SU-DHL-6 (cell line): ENCODE measurements around the gene GJA9.
"Not testable (repeated sequence)": the region's sequence is repeated elsewhere in the genome, so short reads cannot be mapped to it uniquely, and the experiment has no call there.

ENCODE experiments used
- H2AFZ ChIP-seq: fragments of 200-600 bp; sonication (generic); 2 replicates; pipeline ENCODE4 v1.6.1; 2014; ENCODE audit warnings: low read depth, mild to moderate bottlenecking, moderate library complexity, mixed read lengths, antibody characterized with exemption, low read length; ENCODE audit not compliant: severe bottlenecking
- H3F3A ChIP-seq: fragments of 200-600 bp; shearing (Covaris generic); 2 replicates; pipeline ENCODE4 v1.6.0; 2016; ENCODE audit warnings: antibody characterized with exemption, mild to moderate bottlenecking; ENCODE audit not compliant: insufficient read depth
- H3K27ac ChIP-seq: fragments of 200-600 bp; sonication (generic); 2 replicates; pipeline ENCODE4 v1.5.1; 2016; ENCODE audit warnings: low read depth, mild to moderate bottlenecking, low read length, moderate library complexity, mixed read lengths
- H3K27me3 ChIP-seq: fragments of 200-600 bp; sonication (generic), shearing (Covaris generic); 2 replicates; pipeline ENCODE4 v1.6.0; 2014; ENCODE audit warnings: mild to moderate bottlenecking, low read length
- H3K36me3 ChIP-seq: fragments of 200-600 bp; sonication (generic); 2 replicates; pipeline ENCODE4 v1.6.1; 2014; ENCODE audit warnings: mild to moderate bottlenecking, low read length, mixed read lengths
- H3K4me2 ChIP-seq: fragments of 300-600, 200-600 bp; shearing (Covaris generic), sonication (generic); 2 replicates; pipeline ENCODE4 v1.6.0; 2014; ENCODE audit warnings: low read length, low read depth, mild to moderate bottlenecking; ENCODE audit not compliant: poor library complexity, severe bottlenecking
- H3K4me3 ChIP-seq: fragments of 200-600 bp; sonication (generic); 2 replicates; pipeline ENCODE4 v1.5.1; 2014; ENCODE audit warnings: antibody characterized with exemption, low read length, mild to moderate bottlenecking, mixed read lengths; ENCODE audit not compliant: insufficient read depth, poor library complexity, severe bottlenecking
- H3K79me2 ChIP-seq: fragments of 200-600 bp; sonication (generic); 2 replicates; pipeline ENCODE4 v1.6.1; 2014; ENCODE audit warnings: mild to moderate bottlenecking, low read length, moderate library complexity; ENCODE audit not compliant: insufficient read depth
- H3K9ac ChIP-seq: fragments of 200-600 bp; sonication (generic); 2 replicates; pipeline ENCODE4 v1.7.0; 2014; ENCODE audit warnings: mild to moderate bottlenecking, low read length
- H3K9me2 ChIP-seq: fragments of 200-600 bp; sonication (generic); replicated peaks from 2 replicates; pipeline ENCODE4 v1.6.1; 2014; ENCODE audit warnings: low read length; ENCODE audit not compliant: insufficient read depth
- H3K9me3 ChIP-seq: fragments of 200-600 bp; sonication (generic); 2 replicates; pipeline ENCODE4 v1.6.1; 2014; ENCODE audit warnings: low read length, mixed read lengths; ENCODE audit not compliant: insufficient read depth
- H4K20me1 ChIP-seq: fragments of 200-600 bp; sonication (generic); 2 replicates; pipeline ENCODE4 v1.6.1; 2014; ENCODE audit warnings: low read depth, mild to moderate bottlenecking, antibody characterized with exemption, low read length, moderate library complexity, mixed read lengths
- CTCF ChIP-seq: fragments of 200-600 bp; sonication (generic); IDR thresholded peaks from one replicate; pipeline ENCODE4 v1.5.1; 2017; ENCODE audit warnings: antibody characterized with exemption, mild to moderate bottlenecking, low read length, moderate library complexity; ENCODE audit not compliant: insufficient read depth, poor library complexity, severe bottlenecking
- EZH2phosphoT487 ChIP-seq: fragments of 200-600 bp; sonication (generic), shearing (Covaris generic); conservative IDR thresholded peaks from 2 replicates; pipeline ENCODE4 v1.6.1; 2018; ENCODE audit warnings: mild to moderate bottlenecking, antibody characterized with exemption, low read length, moderate library complexity, mixed read lengths

Gene GJA9

GRCh38 chr1:38846210-38846609 lies 35.2 kb downstream of the GJA9 start:
- Histone ChIP-seq H3K9me2 (no peaks in the 10 kb centered on the region), H3K36me3 (peaks cover 4% of the 10 kb centered on the region; the same call in 1 of the 2 replicates), H2AFZ (no peak overlapping the region), H3K4me2 (no peak overlapping the region), H4K20me1 (no peaks in the 10 kb centered on the region), H3K4me3 (no peak overlapping the region), H3K27ac (no peak overlapping the region), H3F3A (no peaks in the 10 kb centered on the region), H3K9me3 (no peaks in the 10 kb centered on the region), H3K79me2 (no peaks in the 10 kb centered on the region), H3K9ac (no peak overlapping the region), H3K27me3 (no peaks in the 10 kb centered on the region)
- TF ChIP-seq CTCF, result no peak
- TF ChIP-seq EZH2phosphoT487, result no peak

- H3K9ac ChIP-seq, H4K20me1 ChIP-seq, H3K79me2 ChIP-seq, H3K36me3 ChIP-seq, H3F3A ChIP-seq, H3K27me3 ChIP-seq, H3K9me3 ChIP-seq, H3K4me2 ChIP-seq, H2AFZ ChIP-seq, H3K4me3 ChIP-seq, H3K27ac ChIP-seq, H3K9me2 ChIP-seq: not testable (repeated sequence)
Observed at GRCh38 chr1:38845088-38845487, 36.3 kb downstream of the GJA9 start.

- Histone ChIP-seq H3F3A (no peaks in the 10 kb centered on the region), H3K4me3 (no peak overlapping the region), H3K36me3 (no peaks in the 10 kb centered on the region), H3K9me3 (no peaks in the 10 kb centered on the region), H3K79me2 (no peaks in the 10 kb centered on the region), H4K20me1 (no peaks in the 10 kb centered on the region), H3K4me2 (no peak overlapping the region), H3K27me3 (no peaks in the 10 kb centered on the region), H3K9me2 (no peaks in the 10 kb centered on the region), H3K27ac (no peak overlapping the region), H3K9ac (no peak overlapping the region), H2AFZ (no peak overlapping the region)
- TF ChIP-seq EZH2phosphoT487, result no peak
- no peak for TF ChIP-seq CTCF
Observed at GRCh38 chr1:38840281-38840680, 41.1 kb downstream of the GJA9 start.

- H3F3A ChIP-seq, result no peaks in the 10 kb centered on the region
- H4K20me1 ChIP-seq, result no peaks in the 10 kb centered on the region
- H3K9me3 ChIP-seq, result no peaks in the 10 kb centered on the region
- no peak overlapping the region for H3K4me3 ChIP-seq
- no peak overlapping the region for H2AFZ ChIP-seq
- H3K4me2 ChIP-seq, result no peak overlapping the region
- H3K36me3 ChIP-seq, result no peaks in the 10 kb centered on the region
- no peak overlapping the region for H3K9ac ChIP-seq
- no peak for TF ChIP-seq EZH2phosphoT487
- no peak for TF ChIP-seq CTCF
- no peaks in the 10 kb centered on the region for H3K27me3 ChIP-seq
- no peak overlapping the region for H3K27ac ChIP-seq
- H3K9me2 ChIP-seq, result no peaks in the 10 kb centered on the region
- no peaks in the 10 kb centered on the region for H3K79me2 ChIP-seq
Observed at GRCh38 chr1:38839363-38839762, 42.0 kb downstream of the GJA9 start.

GRCh38 chr1:38836316-38836715 lies 45.1 kb downstream of the GJA9 start:
- H3K79me2 ChIP-seq, H2AFZ ChIP-seq, H3K9ac ChIP-seq, H3K27me3 ChIP-seq, H3F3A ChIP-seq, H4K20me1 ChIP-seq, H3K4me2 ChIP-seq, H3K36me3 ChIP-seq, H3K9me2 ChIP-seq, H3K9me3 ChIP-seq, H3K4me3 ChIP-seq, H3K27ac ChIP-seq: not testable (repeated sequence)
